DOHH2 (cell line): ENCODE data around the gene THBS1.

Experiments used
- EZH2phosphoT487 ChIP-seq: fragments of 200-600 bp; sonication (generic); IDR thresholded peaks from 2 replicates; pipeline ENCODE4 v1.6.1; 2017; ENCODE audit warnings: borderline replicate concordance, mild to moderate bottlenecking, antibody characterized with exemption, low read length, moderate library complexity, mixed read lengths
- TF ChIP-seq, protein P1 (sequence below): fragments of 200-600 bp; sonication (generic); IDR thresholded peaks from one replicate; pipeline ENCODE4 v1.5.1; 2014; ENCODE audit warnings: antibody characterized with exemption, mild to moderate bottlenecking, low read depth, low read length; ENCODE audit not compliant: poor library complexity, severe bottlenecking

DNA sequence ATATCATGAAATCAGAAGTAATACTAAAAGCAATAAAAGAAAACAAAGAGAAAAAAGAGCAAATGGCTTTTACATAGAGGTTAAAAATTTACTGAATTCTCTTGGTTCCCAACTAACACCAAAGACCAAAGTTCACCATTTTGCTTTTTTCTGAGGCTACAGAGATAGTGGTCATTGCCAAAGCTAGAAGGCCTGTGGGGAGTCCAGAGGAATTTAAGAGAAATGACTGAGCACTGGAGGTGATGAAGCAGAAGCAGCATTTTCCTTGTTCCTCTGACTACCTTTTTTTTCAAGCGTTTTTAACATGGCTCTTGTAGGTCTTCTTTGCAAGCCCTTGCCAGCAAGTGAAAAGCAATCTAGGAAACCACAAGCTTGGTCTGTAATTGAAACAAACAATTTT lies 58.2 kb downstream of the THBS1 start:
- no peak for TF ChIP-seq EZH2phosphoT487
- TF ChIP-seq, protein P1, sequence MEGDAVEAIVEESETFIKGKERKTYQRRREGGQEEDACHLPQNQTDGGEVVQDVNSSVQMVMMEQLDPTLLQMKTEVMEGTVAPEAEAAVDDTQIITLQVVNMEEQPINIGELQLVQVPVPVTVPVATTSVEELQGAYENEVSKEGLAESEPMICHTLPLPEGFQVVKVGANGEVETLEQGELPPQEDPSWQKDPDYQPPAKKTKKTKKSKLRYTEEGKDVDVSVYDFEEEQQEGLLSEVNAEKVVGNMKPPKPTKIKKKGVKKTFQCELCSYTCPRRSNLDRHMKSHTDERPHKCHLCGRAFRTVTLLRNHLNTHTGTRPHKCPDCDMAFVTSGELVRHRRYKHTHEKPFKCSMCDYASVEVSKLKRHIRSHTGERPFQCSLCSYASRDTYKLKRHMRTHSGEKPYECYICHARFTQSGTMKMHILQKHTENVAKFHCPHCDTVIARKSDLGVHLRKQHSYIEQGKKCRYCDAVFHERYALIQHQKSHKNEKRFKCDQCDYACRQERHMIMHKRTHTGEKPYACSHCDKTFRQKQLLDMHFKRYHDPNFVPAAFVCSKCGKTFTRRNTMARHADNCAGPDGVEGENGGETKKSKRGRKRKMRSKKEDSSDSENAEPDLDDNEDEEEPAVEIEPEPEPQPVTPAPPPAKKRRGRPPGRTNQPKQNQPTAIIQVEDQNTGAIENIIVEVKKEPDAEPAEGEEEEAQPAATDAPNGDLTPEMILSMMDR, result no peak
